Middle frontal gyrus (tissue), 1 donor: ENCODE data around the gene LY86.
"Not testable (repeated sequence)": the region's sequence is repeated elsewhere in the genome, so short reads cannot be mapped to it uniquely, and the experiment has no call there.

Experiments used
- DNase-seq: peaks from one replicate; pipeline ENCODE4 v3.0.0-alpha.2; 2015; ENCODE audit warnings: low spot score; ENCODE audit errors: extremely low spot score

Gene LY86

DNA sequence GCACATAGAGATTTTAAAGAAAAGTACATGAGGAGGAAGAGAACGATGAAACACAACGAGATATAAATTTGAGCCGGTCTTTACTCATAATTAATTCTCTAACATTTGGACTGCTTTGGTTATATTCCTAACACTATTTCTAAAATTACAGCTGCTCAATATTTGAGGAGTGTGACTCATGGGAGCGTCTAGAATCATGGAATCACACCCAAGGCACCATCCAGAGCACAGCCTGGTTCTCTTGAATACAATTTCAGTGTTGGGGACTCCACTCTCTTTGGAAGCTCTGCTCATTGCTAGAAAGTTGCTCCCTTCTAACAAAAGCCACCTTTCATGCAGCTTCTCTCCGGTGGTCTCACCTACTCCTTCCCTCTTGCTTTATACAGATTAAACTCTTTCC lies 64.4 kb downstream of the LY86 start:
- DNase-seq = no peak

DNA sequence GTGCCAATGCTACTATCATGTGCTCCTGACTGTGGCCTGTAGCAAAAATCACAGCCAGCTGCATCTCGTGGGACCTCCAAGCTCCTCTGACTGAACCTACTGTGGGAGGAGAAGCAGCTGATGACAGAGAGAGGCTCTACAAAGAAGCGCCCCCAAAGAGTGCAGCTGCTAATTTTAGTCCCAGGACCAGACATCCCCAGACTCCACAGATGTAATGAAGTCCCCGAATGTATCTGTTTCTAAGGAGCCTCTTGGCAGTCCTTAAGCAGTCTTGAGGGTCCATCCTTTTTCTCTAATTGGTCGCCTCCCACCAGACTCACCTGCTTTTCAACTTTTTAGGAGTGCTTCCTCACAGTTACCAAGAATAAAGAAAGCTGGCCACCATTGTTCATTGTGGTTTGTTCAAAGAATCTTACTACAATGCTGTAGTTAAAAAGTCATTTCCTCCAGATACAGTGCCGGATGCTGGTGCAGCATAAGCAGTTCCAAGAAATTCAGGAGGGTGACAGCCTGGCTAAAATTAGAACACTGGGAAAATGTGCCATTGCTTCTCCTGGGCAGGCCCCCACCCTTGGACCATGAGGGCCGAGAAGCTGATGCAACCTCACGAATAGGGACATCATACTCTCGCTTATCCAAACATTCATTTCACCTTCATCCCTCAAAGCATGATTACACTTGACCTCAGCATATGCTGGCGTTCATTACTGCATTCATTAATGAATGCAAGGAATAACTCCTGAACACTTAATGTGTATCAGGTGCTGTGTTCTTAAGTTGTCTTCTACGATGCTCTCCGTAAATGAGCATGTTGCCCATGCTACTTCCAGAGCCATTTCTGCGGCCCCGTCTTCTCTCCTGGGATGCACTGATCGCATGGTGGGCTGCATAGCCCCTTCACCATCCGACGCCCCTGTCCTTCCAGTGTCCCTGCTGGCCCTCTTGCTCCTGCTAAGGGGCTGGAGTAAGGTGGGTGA lies 66.4 kb downstream of the LY86 start:
- no peak for DNase-seq

DNA sequence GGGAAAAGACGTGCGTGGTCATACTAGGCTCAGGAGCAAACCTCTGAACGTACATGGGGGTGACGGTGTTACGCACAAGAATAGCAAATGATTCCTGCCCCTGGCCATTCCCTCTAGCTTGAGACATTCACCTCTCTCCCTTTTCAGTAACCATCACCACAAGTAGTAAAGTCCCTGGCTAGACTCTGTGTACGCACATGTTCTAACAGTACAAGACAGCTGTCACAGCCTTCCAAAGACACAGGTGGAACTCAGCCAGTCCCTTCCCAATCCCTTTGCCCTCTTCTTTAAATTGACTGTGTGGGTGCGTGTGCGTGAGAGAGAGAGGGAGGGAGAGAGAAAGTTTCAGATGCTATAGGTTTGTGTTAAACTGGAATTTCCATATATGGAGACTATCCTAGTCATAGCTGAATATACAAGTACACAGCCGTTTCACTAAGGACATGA lies 67.3 kb downstream of the LY86 start:
- DNase-seq = no peak

DNA sequence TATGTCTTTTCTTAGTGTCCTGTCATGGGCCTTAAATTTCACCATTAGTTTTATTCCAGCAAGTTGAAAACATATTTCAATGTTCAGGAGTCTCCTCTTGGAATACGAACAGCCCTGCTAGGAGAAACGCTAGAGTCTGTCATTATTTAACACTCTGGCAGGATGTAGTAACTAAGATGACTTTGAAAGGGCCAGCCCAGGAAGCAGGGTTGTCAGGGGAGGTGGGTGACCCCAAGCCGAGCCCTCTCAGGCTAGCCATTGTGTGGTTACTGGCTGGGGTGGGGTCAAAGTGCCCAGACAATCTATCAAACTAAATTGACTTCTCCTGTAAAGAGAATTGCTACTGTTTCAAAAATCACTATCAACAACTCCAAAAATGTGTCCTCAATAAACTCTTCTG lies 67.8 kb downstream of the LY86 start:
- no peak for DNase-seq

DNA sequence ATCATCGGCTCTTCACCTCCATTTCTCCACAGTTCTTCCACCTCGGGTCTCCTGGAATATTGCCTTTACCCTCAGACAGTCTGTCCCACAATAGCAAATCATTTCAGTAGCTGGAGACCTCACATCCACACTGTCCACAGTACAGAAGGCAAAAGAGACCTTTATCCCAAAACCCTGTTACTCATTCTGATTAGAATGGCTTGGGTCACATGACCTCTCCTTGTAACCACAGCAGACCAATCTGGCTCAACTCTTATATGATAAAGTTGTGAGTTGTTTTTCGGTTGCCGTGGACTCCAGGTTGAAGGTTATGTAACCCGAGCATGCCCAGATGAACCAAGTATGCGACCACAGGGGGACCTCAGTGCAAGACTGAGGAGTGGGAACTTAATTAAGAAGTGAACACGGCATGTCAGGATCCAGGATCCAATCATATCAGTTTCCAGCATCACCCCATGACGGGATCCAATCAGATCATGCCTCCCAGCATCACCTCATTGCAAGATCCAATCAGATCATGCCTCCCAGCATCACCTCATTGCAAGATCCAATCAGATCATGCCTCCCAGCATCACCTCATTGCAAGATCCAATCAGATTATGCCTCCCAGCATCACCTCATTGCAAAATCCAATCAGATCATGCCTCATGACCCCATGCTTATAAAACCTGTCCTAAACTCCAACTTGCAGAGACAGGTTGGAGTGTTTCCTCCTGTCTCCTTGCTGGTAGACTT lies 68.7 kb downstream of the LY86 start:
- no peak for DNase-seq

DNA sequence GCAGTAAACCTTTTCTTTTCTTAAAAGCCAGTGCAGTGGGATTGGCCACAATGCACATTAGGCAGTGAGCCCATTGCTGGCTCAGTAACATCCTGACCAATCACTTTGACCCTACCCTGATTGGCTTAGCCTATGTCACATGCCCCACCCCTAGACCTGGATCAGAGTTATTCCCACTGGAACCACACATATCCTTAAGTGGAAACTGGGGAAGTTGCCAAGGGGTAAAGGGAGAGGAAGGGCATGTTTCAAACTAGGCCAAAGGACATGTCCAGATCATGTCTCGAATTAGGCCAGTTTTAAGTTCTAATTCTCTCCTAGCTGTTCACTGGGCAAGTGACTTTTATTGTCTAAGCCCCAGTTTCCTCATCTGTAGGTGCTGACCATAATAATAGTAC lies 69.3 kb downstream of the LY86 start:
- DNase-seq = no peak

DNA sequence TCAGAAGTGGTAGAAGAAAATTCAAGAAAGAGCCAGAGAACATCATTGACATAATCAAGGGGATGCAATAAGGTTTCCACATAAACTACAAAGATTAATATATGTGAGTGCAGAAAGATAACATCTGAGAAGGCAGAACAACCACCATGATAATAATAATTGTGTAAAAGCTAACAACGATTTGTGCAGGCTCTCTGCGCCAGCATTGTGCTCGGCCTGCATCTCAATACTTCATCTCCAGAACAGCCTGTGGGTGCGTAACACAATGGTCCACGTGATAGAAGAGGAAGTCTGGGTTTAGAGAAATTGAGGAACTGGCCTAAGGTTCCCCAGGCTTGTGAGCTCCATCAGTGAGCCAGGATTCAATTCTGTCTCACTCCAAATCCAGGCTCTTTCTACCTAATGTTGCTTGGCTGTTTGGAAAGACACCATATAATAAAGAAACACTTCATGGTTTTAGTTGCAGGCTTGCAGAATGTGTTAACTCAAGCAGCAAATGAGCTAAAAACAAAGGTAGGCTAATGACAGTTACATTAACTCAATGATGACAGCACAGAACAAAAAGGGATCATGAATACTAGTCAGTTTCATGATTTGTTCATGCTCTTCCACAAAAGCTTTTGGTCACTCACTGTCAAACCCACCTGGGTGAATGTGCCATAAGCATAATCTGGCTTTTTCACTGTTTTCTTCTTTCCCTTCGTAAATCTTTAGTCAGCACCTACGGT lies 71.2 kb downstream of the LY86 start:
- DNase-seq = no peak

DNA sequence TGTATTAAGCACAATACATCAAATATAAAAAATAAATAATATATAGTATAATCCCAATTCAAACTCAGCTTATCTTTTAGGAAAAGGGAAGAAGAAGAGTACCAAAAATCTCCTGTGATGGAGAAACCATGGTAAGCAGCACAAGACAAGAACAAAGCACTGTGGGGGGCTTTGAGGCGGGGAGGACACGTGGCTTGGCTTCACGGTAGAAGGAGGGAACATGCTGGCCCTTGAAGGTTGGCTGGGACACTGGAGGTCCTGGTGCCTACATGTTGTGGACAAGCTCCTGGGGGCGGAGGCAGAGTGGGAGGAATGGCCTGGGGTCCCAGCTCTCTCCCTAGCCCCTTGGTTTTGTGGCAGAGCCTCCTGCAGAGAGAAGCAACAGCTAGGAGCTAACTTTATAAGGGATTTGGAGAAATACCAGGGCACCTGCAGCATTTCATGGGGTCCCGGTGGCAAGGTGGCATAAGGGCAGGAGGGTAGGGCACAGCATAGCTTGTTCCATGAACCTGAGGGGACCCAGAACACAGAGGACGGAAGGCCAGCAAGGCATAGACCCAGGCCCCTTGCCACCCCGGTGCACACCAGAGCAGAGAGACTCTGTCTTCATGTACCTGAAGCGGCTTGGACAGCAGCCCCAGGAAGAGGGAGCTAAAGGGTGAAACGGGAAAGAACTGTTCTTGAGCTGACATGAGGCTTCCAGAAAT lies 72.0 kb downstream of the LY86 start:
- no peak for DNase-seq

DNA sequence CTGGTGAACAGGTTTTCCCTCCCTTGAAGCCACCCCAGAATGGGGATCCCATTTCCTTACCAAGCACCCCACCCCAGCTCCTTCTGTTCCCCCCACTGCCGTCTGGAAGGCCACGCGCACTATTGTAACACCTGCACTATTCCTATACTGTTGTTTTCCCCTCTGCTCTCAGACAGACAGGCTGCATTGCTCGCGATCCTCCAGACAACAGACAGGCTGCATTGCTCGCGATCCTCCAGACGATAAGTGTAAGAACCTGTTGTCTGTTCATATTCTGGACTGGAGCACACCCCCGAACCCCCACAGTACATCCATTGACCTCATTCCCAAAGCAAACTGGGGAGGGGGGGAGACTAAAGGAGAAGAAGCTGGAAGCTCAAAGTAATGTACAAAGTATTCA lies 72.7 kb downstream of the LY86 start:
- DNase-seq = no peak

DNA sequence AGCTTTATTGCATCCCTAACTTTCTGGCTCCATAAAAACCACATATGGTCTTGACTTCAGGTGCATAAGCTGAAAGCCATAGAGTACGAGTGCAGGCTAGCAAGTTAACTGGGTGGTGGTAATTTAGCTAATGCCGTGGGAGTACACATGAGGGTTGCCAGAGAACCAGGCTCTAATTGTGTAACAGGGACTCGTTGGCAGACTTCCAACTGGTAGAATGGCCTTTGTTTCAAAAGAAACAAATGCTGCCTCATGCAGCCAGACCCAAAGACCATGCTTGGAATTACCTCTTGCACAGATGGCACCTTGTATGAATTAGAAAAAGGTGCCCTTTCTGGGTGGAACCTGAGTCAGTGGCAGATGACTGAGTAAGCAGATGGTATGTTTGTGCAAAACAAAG lies 73.2 kb downstream of the LY86 start:
- DNase-seq = no peak

DNA sequence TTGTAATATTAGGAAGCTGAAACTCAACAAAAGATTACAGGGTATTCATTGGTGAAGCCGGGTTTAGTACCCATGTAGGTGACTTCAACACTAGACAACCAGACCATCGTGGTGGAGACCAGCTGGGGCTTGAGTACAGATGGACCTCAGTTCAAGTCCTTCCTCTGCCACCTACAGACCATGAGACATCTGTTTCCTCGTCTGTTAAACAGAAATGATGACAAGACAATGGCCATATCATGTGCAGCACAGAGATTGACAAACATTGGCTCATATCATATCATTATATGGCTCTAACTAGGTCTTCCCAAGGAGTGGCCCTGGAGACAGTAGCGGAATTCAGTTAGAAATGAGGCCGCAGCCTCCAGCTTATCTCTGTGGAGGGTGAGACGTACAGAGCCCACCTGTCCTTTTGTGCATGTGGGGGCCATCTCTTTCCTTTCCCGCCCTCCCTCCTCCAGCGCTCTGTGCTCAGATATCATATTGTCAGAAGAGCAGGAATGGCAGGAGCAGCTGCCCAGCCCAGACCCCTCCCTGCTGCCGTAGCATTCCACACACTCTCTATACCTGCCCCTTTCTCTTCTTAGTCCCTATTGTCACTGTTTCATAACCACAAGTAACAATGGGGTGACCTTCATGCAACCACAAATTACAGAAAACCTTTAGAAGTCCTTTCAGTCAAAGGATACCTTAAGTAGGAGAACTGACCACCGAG lies 75.1 kb downstream of the LY86 start:
- DNase-seq = no peak

DNA sequence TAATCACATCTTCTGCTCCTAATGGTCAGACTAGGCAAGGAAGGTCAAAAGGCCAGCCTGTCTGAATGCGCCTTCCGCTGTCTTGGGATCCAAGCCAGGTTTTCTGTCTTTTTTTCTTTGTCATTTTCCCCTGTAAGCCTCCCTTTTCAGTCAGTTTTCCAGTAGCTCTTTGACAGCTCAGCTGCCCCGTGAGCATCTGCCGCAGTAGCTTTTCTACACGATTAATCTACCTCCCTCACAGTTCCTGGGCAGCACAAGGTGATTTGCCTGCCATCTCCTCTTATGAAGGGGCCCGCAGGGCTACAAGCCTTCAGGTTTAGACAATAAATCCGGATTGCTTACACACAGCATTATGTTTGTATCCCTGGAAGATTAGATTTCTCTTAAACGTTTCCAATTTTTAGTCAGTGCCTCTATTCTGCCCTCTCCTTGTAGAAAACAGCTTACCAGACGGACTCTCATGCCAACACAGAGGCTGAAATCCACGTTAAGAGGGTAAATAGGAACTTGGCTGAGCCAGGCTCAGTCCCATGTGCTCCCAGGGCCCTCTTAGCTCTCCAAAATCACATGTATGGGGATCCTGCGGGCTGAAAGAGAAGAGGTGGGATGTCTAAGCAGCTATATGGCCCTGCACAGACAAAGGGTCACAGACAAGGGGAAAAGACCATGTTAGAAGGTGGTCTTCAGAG lies 77.2 kb downstream of the LY86 start:
- DNase-seq = no peak

DNA sequence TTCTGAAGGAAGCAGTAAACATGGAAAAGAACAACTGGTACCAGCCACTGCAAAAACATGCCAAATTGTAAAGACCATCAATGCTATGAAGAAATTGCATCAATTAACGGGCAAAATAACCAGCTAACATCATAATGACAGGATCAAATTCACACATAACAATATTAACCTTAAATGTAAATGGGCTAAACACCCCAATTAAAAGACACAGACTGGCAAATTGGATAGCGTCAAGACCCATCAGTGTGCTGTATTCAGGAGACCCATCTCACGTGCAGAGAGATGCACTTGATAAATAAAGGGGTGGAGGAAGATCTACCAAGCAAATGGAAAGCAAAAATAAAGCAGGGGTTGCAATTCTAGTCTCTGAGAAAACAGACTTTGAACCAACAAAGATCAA lies 81.6 kb downstream of the LY86 start:
- DNase-seq = not testable (repeated sequence)

DNA sequence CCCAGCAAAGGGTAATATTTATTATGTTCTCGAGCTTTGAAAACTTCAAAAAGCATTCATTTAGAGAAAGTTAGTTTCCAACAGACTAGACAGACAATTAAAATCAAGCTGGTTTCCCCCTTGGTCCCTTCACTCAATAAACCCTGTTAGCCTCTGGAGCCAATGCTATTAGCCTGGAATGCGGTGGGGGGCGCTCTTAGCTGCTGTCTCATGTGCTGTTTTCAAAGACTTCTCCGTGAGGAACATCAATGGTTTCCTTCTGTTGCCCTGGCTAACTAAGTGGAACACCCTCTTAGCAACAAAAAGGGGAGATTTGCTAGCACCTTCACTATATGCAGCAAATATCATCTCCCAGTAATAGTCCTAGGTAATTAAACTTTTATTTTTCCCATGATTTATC lies 86.4 kb downstream of the LY86 start:
- no peak for DNase-seq

DNA sequence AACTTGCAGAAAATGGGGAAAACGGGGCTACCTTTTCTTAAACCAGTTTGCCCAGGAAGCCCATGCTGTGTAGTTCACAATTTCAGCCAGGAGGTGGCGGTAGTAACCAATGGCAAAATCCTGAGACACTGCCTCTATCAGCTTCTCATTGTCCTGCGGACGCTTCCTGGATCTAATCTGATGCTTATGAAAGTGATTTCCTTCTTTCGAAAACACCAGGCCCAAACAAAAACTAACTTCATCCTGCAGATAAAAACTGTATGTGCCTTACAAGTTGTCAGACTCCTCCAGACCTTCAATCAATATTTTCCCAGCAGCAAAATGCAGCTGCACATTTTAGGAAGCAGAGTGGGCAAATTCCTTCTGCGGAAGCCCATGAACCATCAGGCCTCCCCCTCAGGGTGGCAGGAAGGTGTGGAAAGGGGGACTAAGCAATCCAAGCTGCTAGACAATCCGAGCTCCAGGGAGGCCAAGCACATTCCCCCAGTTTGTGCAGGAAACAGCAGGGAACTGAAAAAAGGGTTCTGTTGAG lies 88.5 kb downstream of the LY86 start:
- DNase-seq = peak; percentile 84

DNA sequence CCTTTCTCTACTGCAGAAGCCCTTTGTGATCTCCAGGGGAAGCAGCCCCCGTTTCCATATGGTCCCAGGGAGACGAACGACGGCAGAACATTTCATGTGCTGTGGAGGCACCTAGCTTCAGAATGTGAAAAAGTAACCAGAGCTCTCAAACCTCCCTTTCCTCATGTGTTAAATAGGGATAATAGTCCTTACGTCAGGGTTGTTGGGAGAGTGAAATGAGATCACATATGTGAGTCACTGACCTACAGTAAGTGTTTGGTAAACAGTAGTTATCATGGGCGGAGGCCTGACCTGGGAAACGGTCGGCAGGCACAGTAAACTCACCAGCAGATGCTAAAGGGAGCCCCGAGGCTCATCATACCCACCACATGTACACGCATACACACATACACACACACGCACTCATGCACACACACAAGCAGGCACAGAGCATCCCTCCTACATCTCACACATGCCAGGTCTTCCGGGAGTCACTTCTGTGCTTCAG lies 89.7 kb downstream of the LY86 start:
- DNase-seq = no peak

DNA sequence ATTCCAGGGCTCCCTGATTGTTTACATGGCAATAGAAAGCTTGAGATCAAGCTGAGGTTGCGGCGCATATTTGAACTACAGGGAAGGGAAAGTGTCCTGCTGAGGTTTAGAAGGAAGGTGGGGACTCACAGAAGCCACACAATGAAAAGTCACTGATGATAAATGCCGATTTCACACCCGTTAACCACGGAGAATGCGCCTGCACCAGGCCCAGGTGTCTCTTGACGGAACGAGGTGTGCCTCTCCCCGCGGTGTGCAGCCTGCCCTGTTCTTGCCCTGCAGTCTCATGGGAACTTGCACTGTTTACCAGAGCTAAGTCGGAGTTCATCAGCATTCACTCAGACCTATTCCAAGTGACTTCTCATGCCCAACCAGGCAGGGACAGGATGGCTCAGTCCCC lies 90.3 kb downstream of the LY86 start:
- no peak for DNase-seq

DNA sequence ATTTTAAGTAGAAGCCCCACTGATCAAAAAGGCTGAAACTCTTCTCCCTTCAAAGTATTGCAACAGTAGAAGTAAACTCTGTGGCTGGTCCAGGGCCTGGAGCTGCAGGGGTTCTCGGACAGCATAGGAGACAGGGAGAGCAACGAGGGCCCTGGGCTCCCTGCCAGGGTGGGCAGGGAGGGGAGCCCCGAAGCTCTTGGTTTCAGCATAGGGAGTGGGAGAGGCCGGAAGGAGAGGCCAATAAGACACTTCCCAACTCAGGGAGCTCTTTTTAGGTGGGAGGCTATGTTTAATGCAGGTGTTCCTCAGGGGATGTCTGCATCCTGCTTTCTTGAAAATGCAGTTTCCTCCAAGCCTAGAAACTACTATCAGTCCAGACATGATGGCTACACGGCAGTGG lies 91.1 kb downstream of the LY86 start:
- DNase-seq = no peak

DNA sequence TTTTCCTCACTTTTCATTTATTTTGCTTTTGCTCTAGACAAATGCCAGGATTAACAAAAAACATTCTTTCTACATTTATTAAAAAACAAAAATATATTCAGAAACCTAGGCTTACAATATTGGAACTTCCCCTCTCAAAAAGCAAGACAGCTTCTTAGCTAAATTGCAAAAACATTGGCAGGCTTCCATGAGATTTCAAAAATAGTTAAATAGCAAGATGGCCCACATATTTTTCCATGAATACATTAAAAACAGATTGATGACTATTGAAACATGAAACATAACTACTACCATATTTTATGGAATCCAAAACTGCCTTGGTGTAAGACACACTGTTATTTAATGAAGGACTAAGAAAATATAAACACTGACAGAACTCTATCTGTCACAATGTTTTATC lies 92.0 kb downstream of the LY86 start:
- no peak for DNase-seq
